HepG2 (cell line): ENCODE results near the gene CLASRP. TPM values are rescaled to one million over a fixed set of nuclear protein-coding genes. Genes with fewer than 3 reads are reported as not detected.
"Not testable (repeated sequence)": the region's sequence is repeated elsewhere in the genome, so short reads cannot be mapped to it uniquely, and the experiment has no call there.

Experiments used
- ATAC-seq: fragments of 200-7000 bp; cut with Tn5 transposase; 3 replicates; pipeline ENCODE4 v1.9.1; 2020; ENCODE audit warnings: mild to moderate bottlenecking, moderate library complexity
- BruUV-seq: library from RNA; stranded (reverse); fragments of 400-500 nt; replicated peaks from 2 replicates; lab custom pipeline; 2021; lab: Mats Ljungman, UMichigan
- CTCF ChIA-PET: fragments of 300-600 bp; formaldehyde crosslinking; extraction: SDS; loops from one replicate; lab custom pipeline; 2021; ENCODE audit warnings: low total read pairs, inconsistent platforms, low intra/inter-chr PET ratio; lab: Yijun Ruan, JAX
- POLR2A ChIA-PET: fragments of 350-600 bp; sonication (Branson Sonifier 250); formaldehyde crosslinking; loops from one replicate; lab custom pipeline; 2020; ENCODE audit warnings: antibody characterized with exemption, inconsistent platforms; lab: Yijun Ruan, JAX
- DNase-seq: peaks from one replicate; pipeline ENCODE4 v3.0.0-alpha.2; 2015; ENCODE audit warnings: low spot score
- FAIRE-seq: peaks from 3 replicates; lab custom pipeline; 2011; peaks lifted over from hg19 to GRCh38; lab: Jason Lieb, UNC
- H2AFZ ChIP-seq: one replicate; pipeline ENCODE4 v1.6.1; 2011; ENCODE audit warnings: low read length, inconsistent platforms
- H3K27ac ChIP-seq: fragments of 300-600 bp; 3 replicates; pipeline ENCODE4 v1.8.0; 2011; ENCODE audit warnings: mixed run types, mild to moderate bottlenecking, mixed read lengths, low read length, inconsistent platforms; ENCODE audit not compliant: insufficient read depth; ENCODE audit errors: extremely low read length
- H3K27me3 ChIP-seq, 2 experiments: fragments of 200-600 bp in 1 of 2; 2 replicates in 1 of 2; 3 replicates in 1 of 2; pipeline versions ENCODE4 v1.6.0 to v1.8.0; 2011; ENCODE audit warnings: low read length in 2 of 2, mild to moderate bottlenecking in 2 of 2, moderate library complexity in 2 of 2, inconsistent platforms in 1 of 2; ENCODE audit not compliant: insufficient read depth in 2 of 2, control insufficient read depth in 1 of 2
- H3K36me3 ChIP-seq, 2 experiments: fragments of 200-600 bp in 1 of 2; replicated peaks in 1 of 2; 2 replicates in 1 of 2; 3 replicates in 1 of 2; pipeline versions ENCODE4 v1.5.1 to v1.8.0; 2011; ENCODE audit warnings: low read length in 2 of 2, inconsistent platforms in 1 of 2; ENCODE audit not compliant: insufficient read depth in 2 of 2, control insufficient read depth in 1 of 2
- H3K4me1 ChIP-seq: 2 replicates; pipeline ENCODE4 v1.5.1; 2012; ENCODE audit warnings: low read length, inconsistent platforms; ENCODE audit not compliant: insufficient read depth
- H3K4me2 ChIP-seq: 2 replicates; pipeline ENCODE4 v1.6.0; 2011; ENCODE audit warnings: low read depth, low read length, inconsistent platforms
- H3K4me3 ChIP-seq, 3 experiments: fragments of 200-600 bp in 1 of 3; sonication (generic), shearing (Covaris generic) in 1 of 3; replicated peaks in 1 of 3; 2 replicates each; pipeline ENCODE4 v1.5.1; 2011 to 2016; ENCODE audit warnings: low read length in 3 of 3, inconsistent platforms in 2 of 3, low read depth in 2 of 3, mild to moderate bottlenecking in 2 of 3, control low read depth in 1 of 3, mixed read lengths in 1 of 3; ENCODE audit not compliant: insufficient read depth in 1 of 3
- H3K79me2 ChIP-seq: one replicate; pipeline ENCODE4 v1.6.1; 2011; ENCODE audit warnings: low read length, inconsistent platforms; ENCODE audit not compliant: insufficient read depth
- H3K9ac ChIP-seq: 2 replicates; pipeline ENCODE4 v1.6.0; 2011; ENCODE audit warnings: mild to moderate bottlenecking, low read depth, low read length, inconsistent platforms; ENCODE audit not compliant: insufficient read depth
- H3K9me3 ChIP-seq: 2 replicates; pipeline ENCODE4 v1.5.1; 2012; ENCODE audit warnings: mild to moderate bottlenecking, low read length
- H4K20me1 ChIP-seq: 2 replicates; pipeline ENCODE4 v1.6.0; 2011; ENCODE audit warnings: inconsistent platforms, mild to moderate bottlenecking, low read length, moderate library complexity; ENCODE audit not compliant: insufficient read depth
- KLF15 ChIP-seq: sonication (generic); formaldehyde crosslinking; IDR thresholded peaks from 2 replicates; pipeline ENCODE4 v1.8.1; 2023; ENCODE audit warnings: borderline replicate concordance, mild to moderate bottlenecking, inconsistent platforms, missing genetic modification reagents, mixed read lengths
- ZNF143 ChIP-seq: sonication (generic); formaldehyde crosslinking; IDR thresholded peaks from 2 replicates; pipeline ENCODE4 v1.4.0; 2020; ENCODE audit warnings: missing genetic modification reagents
- WGBS: methylation state at CpG from one replicate; pipeline ENCODE4 v1.1.6; 2017; ENCODE audit warnings: low lambda C conversion rate; 5-methylcytosine and 5-hydroxymethylcytosine counted together
- in situ Hi-C: cut with HindIII; loops from 2 replicates; pipeline ENCODE4 v1.10.0; 2017; ENCODE audit warnings: low pct_unique_long_range_greater_than_20kb; ENCODE audit not compliant: extremely low pct_ligation_motif_present
- intact Hi-C: fragments of 100-400 bp; cut with micrococcal nuclease; formaldehyde crosslinking; loops from one replicate; pipeline ENCODE4 v1.10.0; 2022; ENCODE audit not compliant: unreplicated experiment
- polyA plus RNA-seq, 8 experiments: library from polyadenylated mRNA; depleted of rRNA in 3 of 8; stranded (reverse) in 7 of 8; unstranded in 1 of 8; fragments of >200 nt; fragmentation: Illumina TruSeq in 4 of 8; extraction: Trizol in 4 of 8; gene quantifications; 2 replicates each; pipeline versions ENCODE4 v1.2.1 to v1.2.3, GENCODE V29; 2011 to 2016; ENCODE audit warnings: low read depth in 4 of 8, missing spikeins in 1 of 8, mixed read lengths in 1 of 8; ENCODE audit not compliant: insufficient read depth in 1 of 8
- total RNA-seq, 5 experiments: library from RNA; depleted of rRNA; stranded (reverse); fragments of >200 nt; fragmentation: Illumina TruSeq; extraction: Trizol; gene quantifications; 2 replicates each; pipeline ENCODE4 v1.2.3, GENCODE V29; 2016; ENCODE audit warnings: low read depth in 1 of 5
- TF ChIP-seq, protein P1 (sequence below): sonication (generic); formaldehyde crosslinking; IDR thresholded peaks from 2 replicates; pipeline ENCODE4 v1.5.1; 2020; ENCODE audit warnings: mild to moderate bottlenecking, missing genetic modification reagents, moderate library complexity

The CLASRP gene
- total and polyA plus RNA-seq, 2 of the 13 experiments (the other 11 are each of a cell fraction or from before 2014, with no cell fraction given) = 32.0 to 51.4 TPM

DNA sequence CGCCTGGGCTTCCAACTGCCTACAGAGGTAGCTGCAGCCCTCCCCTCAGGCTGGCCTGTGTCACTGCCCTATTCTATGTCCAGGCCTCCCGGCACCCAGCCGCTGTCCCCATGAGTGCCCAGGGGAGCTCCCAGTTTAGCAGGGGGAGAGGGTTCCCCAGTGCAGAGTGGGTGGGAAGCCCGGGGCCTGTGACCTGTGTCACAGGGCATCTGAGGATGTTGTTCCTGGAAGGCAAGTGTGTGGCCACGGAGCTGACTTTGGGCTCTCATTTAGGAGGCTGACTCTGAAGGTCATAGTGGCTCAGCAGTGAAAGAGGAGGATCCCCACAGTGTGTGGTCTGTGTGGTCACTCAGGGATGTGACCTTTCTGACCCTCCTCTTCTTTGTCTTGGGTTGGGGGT lies 79.3 kb downstream of the CLASRP start:
- Histone ChIP-seq H3K4me3 (no peak overlapping the region), H4K20me1 (peaks cover 15% of the 10 kb centered on the region), H3K4me1 (peaks cover 23% of the 10 kb centered on the region), H3K9ac (no peak overlapping the region), H3K27me3 (no peaks in the 10 kb centered on the region), H2AFZ (no peak overlapping the region), H3K27ac (no peak overlapping the region), H3K9me3 (no peaks in the 10 kb centered on the region), H3K36me3 (peaks cover under 1 to 2% of the 10 kb centered on the region in 2 experiments; a peak in 3 of 5 replicates), H3K4me2 (no peak overlapping the region), H3K79me2 (peaks cover 71% of the 10 kb centered on the region)
- no peak for FAIRE-seq
- no TSS peak for BruUV-seq
- CTCF ChIA-PET = no interaction called here
- no peak for DNase-seq
- TF ChIP-seq ZNF143 (CRISPR knock-in tag) (no peak), KLF15 (CRISPR knock-in tag) (no peak)
- TF ChIP-seq, protein P1, sequence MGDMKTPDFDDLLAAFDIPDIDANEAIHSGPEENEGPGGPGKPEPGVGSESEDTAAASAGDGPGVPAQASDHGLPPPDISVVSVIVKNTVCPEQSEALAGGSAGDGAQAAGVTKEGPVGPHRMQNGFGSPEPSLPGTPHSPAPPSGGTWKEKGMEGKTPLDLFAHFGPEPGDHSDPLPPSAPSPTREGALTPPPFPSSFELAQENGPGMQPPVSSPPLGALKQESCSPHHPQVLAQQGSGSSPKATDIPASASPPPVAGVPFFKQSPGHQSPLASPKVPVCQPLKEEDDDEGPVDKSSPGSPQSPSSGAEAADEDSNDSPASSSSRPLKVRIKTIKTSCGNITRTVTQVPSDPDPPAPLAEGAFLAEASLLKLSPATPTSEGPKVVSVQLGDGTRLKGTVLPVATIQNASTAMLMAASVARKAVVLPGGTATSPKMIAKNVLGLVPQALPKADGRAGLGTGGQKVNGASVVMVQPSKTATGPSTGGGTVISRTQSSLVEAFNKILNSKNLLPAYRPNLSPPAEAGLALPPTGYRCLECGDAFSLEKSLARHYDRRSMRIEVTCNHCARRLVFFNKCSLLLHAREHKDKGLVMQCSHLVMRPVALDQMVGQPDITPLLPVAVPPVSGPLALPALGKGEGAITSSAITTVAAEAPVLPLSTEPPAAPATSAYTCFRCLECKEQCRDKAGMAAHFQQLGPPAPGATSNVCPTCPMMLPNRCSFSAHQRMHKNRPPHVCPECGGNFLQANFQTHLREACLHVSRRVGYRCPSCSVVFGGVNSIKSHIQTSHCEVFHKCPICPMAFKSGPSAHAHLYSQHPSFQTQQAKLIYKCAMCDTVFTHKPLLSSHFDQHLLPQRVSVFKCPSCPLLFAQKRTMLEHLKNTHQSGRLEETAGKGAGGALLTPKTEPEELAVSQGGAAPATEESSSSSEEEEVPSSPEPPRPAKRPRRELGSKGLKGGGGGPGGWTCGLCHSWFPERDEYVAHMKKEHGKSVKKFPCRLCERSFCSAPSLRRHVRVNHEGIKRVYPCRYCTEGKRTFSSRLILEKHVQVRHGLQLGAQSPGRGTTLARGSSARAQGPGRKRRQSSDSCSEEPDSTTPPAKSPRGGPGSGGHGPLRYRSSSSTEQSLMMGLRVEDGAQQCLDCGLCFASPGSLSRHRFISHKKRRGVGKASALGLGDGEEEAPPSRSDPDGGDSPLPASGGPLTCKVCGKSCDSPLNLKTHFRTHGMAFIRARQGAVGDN = 0 out of 2 replicates have a peak, but pooled peaks have one; percentile 17
- 92% methylated on average over 5 of the region's 5 CpGs for WGBS
- no peak; the same call in 2 of the 3 replicates for ATAC-seq
- intact Hi-C loops (no loop called here), in situ Hi-C loops (no loop called here)
- POLR2A ChIA-PET = interaction anchor here (1.1 kb wide), 1 partner anchor 19 kb away, joined by 3 read pairs; no protein-coding TSS in a partner anchor

DNA sequence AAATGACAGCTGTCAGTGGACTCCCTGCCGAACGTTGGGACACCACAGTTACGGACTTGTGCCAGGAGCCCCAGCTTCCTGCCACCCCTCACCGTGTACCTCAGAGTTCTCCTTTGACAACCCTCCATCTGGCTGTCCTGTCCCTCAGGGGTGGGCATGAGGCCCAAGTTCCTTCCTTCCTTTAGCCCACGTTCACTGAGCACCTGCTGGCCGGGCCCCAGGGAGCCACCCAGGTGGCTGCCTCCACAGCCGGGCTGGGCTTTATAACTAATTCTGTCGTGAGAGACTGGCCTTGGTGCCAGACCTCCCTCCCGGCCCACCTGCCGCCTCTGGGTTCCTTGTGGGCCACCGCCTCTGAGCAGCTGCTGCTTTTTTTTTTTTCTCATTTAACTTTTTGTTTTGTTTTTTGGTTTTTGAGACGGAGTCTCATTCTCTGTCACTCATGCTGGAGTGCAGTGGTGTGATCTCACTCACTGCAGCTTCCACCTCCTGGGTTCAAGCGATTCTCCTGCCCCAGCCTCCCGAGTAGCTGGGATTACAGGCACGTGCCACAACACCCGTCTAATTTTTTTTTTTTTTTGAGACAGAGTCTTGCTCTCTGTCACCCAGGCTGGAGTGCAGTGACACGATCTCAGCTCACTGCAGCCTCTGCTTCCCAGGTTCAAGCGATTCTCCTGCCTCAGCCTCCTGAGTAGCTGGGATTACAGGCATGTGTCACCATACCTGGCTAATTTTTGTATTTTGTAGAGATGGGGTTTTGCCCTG lies 79.9 kb downstream of the CLASRP start:
- H3K9me3 ChIP-seq, intact Hi-C loops, H3K36me3 ChIP-seq, CTCF ChIA-PET, in situ Hi-C loops, FAIRE-seq, H3K27me3 ChIP-seq, H3K9ac ChIP-seq, H3K4me2 ChIP-seq, DNase-seq, H3K27ac ChIP-seq, ATAC-seq, H3K4me3 ChIP-seq, BruUV-seq, H2AFZ ChIP-seq: not testable (repeated sequence)
- POLR2A ChIA-PET = interaction anchor here (1.1 kb wide), 1 partner anchor 20 kb away, joined by 3 read pairs; no protein-coding TSS in a partner anchor
- Histone ChIP-seq H3K79me2 (peaks cover 67% of the 10 kb centered on the region), H3K4me1 (peaks cover 16% of the 10 kb centered on the region), H4K20me1 (peaks cover 10% of the 10 kb centered on the region)
- WGBS = 89% methylated on average over 14 of the region's 18 CpGs
